Sigmoid colon (tissue), 4 donors: ENCODE data around the gene PTCD1.

Source experiments
- CTCF ChIP-seq, 4 experiments: fragments of 450-650 bp in 3 of 4; fragments of 200-600 bp in 1 of 4; IDR thresholded peaks; one replicate each; pipeline ENCODE4 v1.5.1; 2016 to 2019; ENCODE audit warnings: antibody characterized with exemption in 4 of 4, mild to moderate bottlenecking in 3 of 4, moderate library complexity in 2 of 4
- EP300 ChIP-seq, 4 donors: sonication (generic); formaldehyde crosslinking; IDR thresholded peaks; one replicate each; pipeline ENCODE4 v1.6.1; 2017; ENCODE audit warnings: antibody characterized with exemption in 4 of 4
- POLR2AphosphoS5 ChIP-seq, 4 donors: sonication (generic); formaldehyde crosslinking; IDR thresholded peaks; one replicate each; pipeline ENCODE4 v1.6.1; 2017; ENCODE audit warnings: antibody characterized with exemption in 4 of 4

- no peak for TF ChIP-seq CTCF (IDR thresholded peaks at IDR 0.05)
- TF ChIP-seq POLR2AphosphoS5 (IDR thresholded peaks at IDR 0.05): peak in 3 of 4 donors; percentile 19 to 57 (median 35)
- TF ChIP-seq EP300 (IDR thresholded peaks at IDR 0.05): no peak
These were observed 59.5 kb downstream of the PTCD1 start for GRCh38 chr7:99379043-99379577.
